Measurements from ENCODE around the gene HGFAC.

HGFAC gene

DNA sequence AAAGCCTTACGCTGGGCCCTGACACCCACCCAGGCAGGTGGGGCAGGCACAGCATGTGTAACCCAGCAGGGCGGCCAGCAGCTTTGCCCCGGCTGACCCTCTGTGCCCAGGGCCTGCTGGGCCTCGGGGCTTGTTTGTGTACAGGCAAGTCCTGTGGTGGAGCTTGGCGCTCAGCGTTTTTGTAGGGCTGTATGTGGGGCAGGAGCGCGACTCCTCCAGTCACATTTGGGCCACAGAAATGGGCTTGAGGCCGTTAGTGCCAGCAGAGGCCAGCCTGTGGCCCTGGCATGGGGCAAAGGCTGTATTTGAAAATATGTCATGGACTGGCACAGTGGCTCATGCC lies 14.7 kb upstream of the HGFAC start:
- no peak for ATAC-seq

DNA sequence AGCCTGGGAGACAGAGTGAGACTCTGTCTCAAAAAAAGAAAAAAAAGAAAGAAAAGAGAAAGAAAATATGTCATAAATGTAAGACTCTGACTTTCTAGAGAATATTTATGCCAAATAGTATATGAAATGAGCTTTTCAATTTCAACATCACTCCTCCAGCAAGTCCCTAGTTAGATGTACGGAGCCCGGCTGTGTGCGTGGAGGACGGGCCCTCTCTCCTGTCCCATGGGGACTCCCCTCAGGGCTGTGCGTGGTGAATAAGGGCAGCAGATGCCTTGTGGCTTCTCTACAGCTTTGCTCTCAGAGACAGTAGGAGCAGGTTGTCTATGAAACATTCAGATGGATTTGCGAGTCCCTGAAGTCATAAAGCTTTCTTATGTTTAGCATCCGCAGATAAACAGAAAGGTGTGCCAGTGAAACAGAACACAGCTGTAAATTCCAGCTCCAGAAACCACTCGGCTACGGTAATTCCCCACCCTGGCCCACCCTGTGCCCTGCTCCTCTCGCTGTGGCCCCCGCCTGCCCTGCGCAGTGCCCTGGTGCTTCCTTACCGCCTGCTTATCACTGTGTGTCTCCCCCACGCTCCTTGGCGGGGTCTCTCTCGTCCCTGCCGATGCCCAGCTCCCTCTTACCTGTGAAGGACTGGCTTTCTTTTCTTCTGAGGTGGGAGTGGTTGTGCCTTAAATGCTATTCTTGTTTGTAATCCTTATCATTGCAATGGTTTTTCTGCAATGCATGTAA lies 13.9 kb upstream of the HGFAC start:
- no peak for ATAC-seq

- no peak for ATAC-seq
Observed at GRCh38 chr4:3429651-3430050, 12.1 kb upstream of the HGFAC start.

GRCh38 chr4:3430524-3430923 lies 11.2 kb upstream of the HGFAC start:
- ATAC-seq, result no peak

- ATAC-seq, result no peak
Observed at GRCh38 chr4:3431446-3431993, 10.2 kb upstream of the HGFAC start.

DNA sequence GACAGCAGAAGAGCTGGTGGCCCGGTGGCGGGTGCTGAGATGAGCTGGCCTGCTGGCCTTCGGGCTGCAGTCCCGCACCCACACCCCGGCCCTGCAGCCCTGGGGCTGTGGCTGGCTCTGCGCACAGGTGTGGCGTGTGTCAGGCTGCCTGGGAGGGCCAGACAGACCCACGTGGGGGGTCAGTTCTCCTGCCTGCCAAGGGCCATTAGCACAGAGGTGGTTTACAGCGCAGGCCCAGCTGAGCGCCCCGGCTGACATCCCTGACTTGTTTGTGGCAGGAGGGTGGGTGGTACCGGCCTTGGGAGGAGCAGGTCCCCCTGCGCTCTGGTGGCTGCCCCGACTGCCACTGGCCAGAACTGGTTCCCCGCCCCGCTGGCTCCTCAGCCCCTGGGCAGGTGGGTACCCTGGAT lies 9.4 kb upstream of the HGFAC start:
- no peak for ATAC-seq

DNA sequence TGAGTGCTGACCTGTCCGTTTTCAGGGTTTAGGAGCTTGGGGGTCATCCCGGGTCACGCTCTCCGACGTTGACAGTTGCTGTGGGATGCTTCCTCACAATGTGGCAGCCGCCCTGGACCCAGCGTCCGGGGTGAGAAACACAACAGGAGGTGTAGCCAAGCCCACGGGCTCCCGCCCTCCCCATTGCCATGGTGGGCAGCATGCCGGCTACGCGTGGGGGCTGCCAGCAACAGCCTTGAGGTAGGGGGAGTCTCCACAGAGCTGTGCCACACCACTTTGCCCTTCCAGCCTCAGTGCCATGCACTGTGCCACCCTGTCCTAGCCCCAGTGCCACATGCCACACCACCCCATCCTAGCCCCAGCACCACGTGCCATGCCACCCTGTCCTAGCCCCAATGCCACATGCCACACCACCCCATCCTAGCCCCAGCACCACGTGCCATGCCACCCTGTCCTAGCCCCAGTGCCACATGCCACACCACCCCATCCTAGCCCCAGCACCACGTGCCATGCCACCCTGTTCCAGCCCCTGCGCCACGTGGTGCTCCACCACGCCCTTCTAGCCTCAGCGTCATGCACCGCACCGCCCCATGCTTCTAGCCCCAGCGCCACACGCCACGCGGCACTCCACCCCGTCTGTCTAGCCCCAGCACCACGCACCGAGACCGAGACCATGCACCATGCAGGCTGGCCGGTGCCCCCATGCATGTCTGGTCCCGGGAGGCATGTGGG lies 8.5 kb upstream of the HGFAC start:
- no peak for ATAC-seq

- no peak for ATAC-seq
Observed at GRCh38 chr4:3434881-3435685, 6.7 kb upstream of the HGFAC start.

GRCh38 chr4:3435686-3435956 lies 6.1 kb upstream of the HGFAC start:
- ATAC-seq, result no peak

DNA sequence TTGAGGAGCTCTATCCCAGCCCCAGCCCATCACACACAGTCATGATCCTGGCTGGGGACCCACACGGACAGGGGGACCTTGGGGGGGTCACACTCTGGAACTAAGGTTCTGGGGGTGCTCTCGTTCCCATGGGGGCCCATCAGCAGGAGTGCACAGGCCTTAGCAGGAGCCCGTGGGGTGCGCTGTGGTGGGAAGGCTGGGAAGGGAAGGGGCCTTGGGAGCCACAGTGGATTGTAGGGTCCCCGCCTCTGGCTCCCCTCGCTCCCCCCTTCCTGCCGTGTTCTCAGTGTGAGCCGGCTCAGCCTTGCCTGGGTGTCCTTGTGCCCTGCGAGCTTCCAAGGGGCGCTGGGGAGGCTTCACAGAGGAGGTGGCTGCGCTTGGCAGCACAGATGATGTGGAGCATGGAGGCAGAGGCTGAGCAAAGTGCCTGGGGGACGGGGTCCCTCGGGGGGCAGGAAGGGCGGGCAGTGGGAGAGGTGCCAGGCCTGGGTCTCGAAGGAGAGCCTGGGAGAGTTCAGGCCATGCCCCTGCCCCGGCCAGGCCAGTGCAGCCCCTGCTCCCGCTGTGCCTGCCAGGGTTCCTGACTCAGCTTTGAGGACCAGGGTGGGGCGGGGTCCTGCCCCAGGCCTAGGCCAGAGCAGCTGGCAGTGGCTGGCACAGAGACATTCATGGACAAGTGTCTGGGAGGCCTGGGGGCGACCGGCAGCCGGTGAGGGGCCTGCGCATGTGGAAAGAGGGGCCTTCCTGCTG lies 5.5 kb upstream of the HGFAC start:
- no peak for ATAC-seq

DNA sequence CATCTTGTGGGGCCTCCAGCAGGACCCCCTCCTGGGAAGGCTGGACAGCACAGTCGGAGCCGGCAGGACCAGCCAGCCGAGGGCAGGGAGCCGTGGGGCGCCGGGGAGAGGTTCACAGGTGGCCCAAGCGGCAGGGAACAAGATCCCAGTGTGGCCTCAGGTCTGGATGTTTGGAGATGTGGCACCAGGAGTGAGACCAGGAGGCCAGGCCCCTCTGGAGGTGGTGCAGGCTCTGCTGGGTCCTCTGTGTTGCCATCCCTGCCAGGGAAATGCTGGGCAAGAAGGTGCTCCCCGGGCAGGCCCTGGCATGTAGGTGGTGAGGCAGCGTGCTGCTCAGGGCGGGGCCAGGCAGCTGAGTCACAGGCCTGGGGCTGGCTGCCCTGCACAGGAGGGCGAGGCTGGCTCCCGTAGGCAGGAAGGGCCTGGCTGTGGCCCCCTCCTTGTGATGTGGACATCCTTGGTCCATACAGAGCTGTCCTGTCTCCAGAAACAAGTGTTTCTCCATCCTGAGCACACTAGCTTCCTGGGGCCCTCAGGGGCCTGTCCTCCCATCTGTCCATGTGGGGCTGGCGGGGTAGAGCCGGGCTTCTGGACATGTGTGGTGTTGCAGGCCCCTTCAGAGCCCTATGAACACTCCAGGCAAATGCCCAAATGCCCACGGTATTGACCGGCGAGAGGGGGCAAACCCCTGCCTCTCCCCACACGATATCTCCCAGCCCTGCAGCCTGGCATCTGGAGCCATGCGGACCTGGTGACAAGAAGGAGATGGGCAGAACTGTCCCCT lies 4.8 kb upstream of the HGFAC start:
- peak in 1 of 2 donors; percentile 58 for ATAC-seq

DNA sequence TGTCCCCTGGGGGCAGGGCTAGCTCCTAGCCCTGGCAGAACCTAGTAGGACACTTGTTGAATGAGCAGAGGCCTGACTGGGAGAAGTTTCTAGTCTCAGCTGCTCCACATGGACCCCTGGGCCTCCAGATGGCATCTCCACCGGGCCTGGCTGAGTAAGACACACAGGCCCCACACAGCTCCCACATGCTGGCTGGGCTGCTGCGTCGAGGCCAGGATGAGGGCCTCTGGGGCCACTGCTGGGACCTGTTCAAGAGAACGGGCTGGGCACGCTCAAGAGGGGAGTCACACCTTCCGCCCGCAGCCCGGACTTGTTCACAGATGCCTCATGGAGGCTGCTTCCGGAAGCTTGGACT lies 4.2 kb upstream of the HGFAC start:
- ATAC-seq, result no peak

DNA sequence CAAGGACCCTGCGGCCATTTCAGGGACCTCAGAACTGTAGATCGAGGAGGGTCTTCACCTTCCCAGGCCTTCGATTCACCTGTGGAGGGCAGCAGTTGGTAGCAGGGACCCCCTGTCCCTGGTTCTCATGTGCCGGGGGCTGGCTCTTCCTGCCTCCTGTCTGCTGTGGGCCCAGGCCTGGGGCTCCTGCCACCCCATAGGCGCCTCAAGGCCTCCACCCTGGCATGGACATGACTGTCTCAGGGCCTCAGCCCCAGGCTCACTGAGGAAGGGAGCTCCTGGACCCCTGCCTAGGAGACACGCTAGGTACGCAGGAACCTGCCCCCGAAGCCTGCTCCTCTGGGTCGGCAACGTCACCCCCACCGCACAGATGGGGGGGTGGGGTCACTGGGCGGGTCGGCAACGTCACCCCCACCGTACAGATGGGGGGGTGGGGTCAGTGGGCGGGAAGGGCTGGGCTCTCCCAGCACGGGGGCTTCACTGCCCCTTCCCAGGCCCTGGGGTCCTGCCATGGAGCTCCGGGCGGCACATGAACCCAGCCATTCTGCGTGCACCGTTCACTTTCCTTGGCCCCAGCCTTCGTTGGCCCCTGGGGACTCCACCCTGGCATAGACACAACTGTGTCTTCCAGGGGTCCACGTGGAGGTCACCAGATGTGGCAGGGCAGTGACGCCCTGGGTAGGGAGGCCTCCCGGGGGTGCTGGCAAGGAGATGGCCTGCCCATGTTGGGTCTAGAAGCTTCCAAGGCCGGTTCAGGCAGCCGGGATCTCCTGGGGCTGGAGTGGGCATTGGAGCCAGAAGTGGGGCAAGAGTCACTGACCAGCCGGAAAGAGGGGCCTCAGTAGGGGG lies 3.5 kb upstream of the HGFAC start:
- ATAC-seq, result no peak

GRCh38 chr4:3438847-3439180 lies 3.0 kb upstream of the HGFAC start:
- no peak for ATAC-seq

DNA sequence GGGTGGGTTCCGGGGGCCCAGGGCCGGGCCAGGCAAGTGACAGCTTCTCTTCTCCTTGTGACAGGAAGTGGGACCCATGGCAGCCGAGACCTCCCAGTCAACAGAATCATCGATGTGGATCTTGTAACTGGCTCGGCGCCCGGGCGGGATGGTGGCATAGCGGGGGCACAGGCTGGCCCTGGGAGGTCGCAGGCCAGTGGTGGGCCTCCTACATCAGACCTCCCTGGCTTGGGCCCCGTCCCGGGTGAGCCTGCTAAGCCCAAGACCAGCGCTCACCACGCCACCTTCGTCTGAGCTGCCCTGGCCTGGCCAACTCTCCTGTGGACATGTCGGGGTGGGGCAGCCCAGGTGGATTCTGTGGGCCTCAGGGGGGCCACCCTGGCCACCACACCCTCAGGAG lies 2.4 kb upstream of the HGFAC start:
- ATAC-seq, result no peak

GRCh38 chr4:3440011-3440410 lies 1.8 kb upstream of the HGFAC start:
- ATAC-seq, result no peak

GRCh38 chr4:3440979-3441500 lies 728 bp upstream of the HGFAC start:
- no peak for ATAC-seq

DNA sequence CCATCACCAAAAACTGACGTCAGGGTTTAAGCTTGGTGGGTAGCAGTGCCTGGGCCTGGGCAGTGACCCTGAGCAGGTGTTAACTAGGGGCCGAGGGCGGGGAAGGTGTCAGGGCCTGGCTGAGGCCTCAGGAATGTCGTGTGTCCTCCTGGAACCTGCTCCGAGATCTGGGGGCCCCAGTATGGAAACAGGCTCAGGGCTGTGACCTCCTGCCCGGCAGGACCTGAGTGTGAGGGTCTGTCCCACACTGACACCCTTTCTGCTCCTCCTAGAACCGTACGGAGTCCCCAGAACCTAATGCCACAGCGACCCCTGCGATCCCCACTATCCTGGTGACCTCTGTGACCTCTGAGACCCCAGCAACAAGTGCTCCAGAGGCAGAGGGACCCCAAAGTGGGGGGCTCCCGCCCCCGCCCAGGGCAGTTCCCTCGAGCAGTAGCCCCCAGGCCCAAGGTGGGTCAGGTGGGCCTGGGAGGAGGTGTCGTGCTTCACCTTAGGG lies 741 bp downstream of the HGFAC start:
- no peak for ATAC-seq

DNA sequence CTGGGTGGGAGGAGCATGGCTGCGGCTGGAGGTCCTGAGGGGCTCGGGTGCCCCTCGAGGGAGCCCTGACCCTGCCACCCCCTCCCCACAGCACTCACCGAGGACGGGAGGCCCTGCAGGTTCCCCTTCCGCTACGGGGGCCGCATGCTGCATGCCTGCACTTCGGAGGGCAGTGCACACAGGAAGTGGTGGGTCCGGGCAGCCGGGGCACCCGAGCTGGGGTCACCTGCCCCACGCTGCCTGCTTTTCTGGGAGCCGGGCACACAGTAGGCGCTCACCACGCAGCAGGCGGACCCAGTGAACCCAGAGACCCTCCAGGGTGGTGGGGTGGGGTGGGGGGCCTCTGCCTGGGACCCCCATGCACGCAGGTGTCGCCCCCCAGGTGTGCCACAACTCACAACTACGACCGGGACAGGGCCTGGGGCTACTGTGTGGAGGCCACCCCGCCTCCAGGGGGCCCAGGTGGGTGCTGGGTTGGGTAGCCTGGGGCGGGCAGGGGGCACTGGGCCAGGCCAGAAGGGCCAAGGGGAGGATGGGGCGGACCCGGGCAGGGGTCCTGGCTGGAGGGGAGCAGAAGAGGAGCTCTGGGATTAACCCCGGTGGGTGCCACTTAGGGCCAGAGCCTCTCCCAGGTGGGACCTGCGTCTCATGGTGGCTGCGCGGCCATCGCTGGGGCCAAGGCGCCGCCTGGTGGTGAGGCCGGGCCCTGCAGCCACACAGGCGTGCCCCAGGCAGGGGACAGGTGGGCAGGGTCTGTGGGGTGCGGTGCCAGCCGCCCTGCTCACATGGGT lies 1.4 kb downstream of the HGFAC start:
- peak; percentile 79 to 81 for ATAC-seq

DNA sequence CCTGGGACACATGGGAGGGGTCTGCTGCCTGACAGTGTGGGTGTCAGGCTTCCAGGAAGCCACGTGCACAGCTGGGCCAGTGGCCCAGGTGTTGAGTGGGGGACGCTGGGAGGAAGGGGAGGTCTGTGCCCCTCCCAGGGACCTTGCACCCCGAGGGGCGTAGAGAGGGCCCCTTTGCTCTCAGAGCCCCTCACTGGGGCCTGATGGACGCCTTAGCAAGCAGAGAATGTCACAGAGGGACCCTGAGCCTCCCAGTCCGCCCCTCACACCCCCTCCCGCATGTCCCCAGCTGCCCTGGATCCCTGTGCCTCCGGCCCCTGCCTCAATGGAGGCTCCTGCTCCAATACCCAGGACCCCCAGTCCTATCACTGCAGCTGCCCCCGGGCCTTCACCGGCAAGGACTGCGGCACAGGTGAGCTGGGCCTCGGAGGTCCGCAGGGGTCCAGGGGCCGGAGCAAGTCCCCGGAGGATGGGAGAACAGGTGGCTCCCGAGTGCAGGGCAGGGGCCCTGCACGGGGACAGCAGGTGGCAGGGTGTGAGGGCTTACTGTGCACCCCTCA lies 2.1 kb downstream of the HGFAC start:
- no peak for ATAC-seq
